ENCODE measurements around the gene PDE4D. TPM values are rescaled to one million over a fixed set of nuclear protein-coding genes. Genes with fewer than 3 reads are reported as not detected.

PDE4D gene
- total RNA-seq, 4 donors from 2014 or later, result 6.0 to 36.2 (median 10.0) TPM

- no peak overlapping the region for H3K4me3 ChIP-seq
- H3K27me3 ChIP-seq, result peaks cover 0 to 4% (median 0%) of the 10 kb centered on the region in 4 donors
- TF ChIP-seq POLR2A (IDR thresholded peaks at IDR 0.05), result no peak
- TF ChIP-seq, protein P1, sequence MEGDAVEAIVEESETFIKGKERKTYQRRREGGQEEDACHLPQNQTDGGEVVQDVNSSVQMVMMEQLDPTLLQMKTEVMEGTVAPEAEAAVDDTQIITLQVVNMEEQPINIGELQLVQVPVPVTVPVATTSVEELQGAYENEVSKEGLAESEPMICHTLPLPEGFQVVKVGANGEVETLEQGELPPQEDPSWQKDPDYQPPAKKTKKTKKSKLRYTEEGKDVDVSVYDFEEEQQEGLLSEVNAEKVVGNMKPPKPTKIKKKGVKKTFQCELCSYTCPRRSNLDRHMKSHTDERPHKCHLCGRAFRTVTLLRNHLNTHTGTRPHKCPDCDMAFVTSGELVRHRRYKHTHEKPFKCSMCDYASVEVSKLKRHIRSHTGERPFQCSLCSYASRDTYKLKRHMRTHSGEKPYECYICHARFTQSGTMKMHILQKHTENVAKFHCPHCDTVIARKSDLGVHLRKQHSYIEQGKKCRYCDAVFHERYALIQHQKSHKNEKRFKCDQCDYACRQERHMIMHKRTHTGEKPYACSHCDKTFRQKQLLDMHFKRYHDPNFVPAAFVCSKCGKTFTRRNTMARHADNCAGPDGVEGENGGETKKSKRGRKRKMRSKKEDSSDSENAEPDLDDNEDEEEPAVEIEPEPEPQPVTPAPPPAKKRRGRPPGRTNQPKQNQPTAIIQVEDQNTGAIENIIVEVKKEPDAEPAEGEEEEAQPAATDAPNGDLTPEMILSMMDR (IDR thresholded peaks at IDR 0.05), result no peak
- peaks cover 0 to 33% (median 5%) of the 10 kb centered on the region in 3 donors for H3K4me1 ChIP-seq
- no peak for DNase-seq
- intact Hi-C loops (cut with DNase I), result no loop called here
- H3K36me3 ChIP-seq, result no peaks in the 10 kb centered on the region
- H3K27ac ChIP-seq, result no peak overlapping the region
- H3K9me3 ChIP-seq, result no peaks in the 10 kb centered on the region
- 19 to 27% methylated on average over 6 of the region's 6 CpGs for WGBS, 2 donors
Measured at GRCh38 chr5:58926541-58926935, 967.0 kb downstream of the PDE4D start.

GRCh38 chr5:58925627-58926540, 967.6 kb downstream of the PDE4D start:
- Histone ChIP-seq H3K36me3 (no peaks in the 10 kb centered on the region), H3K4me3 (no peak overlapping the region), H3K4me1 (peaks cover 0 to 33% (median 5%) of the 10 kb centered on the region in 3 donors), H3K9me3 (no peaks in the 10 kb centered on the region), H3K27ac (no peak overlapping the region), H3K27me3 (peaks cover 0 to 4% (median 0%) of the 10 kb centered on the region in 4 donors)
- 26 to 27% methylated on average over 5 of the region's 5 CpGs for WGBS, 2 donors
- TF ChIP-seq POLR2A (IDR thresholded peaks at IDR 0.05), result no peak
- TF ChIP-seq, protein P1 (IDR thresholded peaks at IDR 0.05), result no peak
- intact Hi-C loops (cut with DNase I), result no loop called here
- no peak for DNase-seq

DNA sequence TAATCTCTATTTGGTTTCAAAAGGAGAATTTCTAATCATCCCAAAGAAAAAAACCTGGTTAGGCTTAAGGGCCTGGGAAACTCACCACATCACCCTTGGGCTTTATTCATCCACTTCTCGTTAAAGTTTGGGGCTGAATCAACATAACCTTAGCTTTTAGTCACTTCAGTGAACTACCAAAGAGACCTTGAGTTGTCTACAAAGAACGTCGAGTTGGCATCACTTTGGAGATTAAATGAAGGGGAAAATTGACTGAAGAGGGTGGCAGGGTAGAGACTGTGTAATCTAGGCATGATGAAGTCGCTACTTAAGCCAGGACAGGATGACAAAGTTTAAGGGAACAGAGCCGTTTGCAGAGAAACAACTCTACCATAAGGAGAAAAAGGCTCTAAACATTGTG, 969.2 kb downstream of the PDE4D start:
- 58 to 59% methylated on average over 5 of the region's 5 CpGs for WGBS, 2 donors
- no peaks in the 10 kb centered on the region for H3K9me3 ChIP-seq
- H3K4me1 ChIP-seq, result peaks cover 0 to 33% (median 5%) of the 10 kb centered on the region in 3 donors
- intact Hi-C loops (cut with DNase I), result no loop called here
- DNase-seq, result no peak
- no peaks in the 10 kb centered on the region for H3K27me3 ChIP-seq
- TF ChIP-seq, protein P1 (IDR thresholded peaks at IDR 0.05), result no peak
- no peak for TF ChIP-seq POLR2A (IDR thresholded peaks at IDR 0.05)
- no peaks in the 10 kb centered on the region for H3K36me3 ChIP-seq
- no peak overlapping the region for H3K27ac ChIP-seq
- no peak overlapping the region for H3K4me3 ChIP-seq

DNA sequence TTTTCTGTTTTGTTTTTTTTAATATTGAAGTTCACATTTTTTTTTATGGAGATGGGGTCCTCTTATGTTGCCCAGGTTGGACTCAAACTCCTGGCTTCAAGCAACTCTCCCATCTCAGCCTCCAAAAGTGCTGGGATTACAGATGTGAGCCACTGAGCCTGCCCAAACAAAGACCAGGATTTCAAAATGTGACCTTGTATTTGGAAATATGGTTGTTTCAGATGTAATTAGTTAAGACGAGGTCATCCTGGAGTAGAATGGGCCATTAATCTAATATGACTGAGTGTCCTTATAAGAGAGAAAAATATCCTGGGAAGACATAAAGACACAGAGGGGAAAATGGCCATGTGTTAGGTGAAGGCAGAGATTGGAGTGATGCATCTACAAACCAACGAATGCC, 970.2 kb downstream of the PDE4D start:
- Histone ChIP-seq H3K4me1 (peaks cover 0 to 33% (median 5%) of the 10 kb centered on the region in 3 donors), H3K4me3 (no peak overlapping the region), H3K36me3 (no peaks in the 10 kb centered on the region), H3K9me3 (no peaks in the 10 kb centered on the region), H3K27me3 (no peaks in the 10 kb centered on the region), H3K27ac (peak overlapping the region in 3 of 4 donors; percentile 71 to 85 (median 72))
- intact Hi-C loops (cut with DNase I), result no loop called here
- TF ChIP-seq POLR2A (IDR thresholded peaks at IDR 0.05), result no peak
- TF ChIP-seq, protein P1 (IDR thresholded peaks at IDR 0.05), result no peak
- no peak for DNase-seq
- WGBS, 2 donors, result 61 to 71% methylated on average over 2 of the region's 2 CpGs

DNA sequence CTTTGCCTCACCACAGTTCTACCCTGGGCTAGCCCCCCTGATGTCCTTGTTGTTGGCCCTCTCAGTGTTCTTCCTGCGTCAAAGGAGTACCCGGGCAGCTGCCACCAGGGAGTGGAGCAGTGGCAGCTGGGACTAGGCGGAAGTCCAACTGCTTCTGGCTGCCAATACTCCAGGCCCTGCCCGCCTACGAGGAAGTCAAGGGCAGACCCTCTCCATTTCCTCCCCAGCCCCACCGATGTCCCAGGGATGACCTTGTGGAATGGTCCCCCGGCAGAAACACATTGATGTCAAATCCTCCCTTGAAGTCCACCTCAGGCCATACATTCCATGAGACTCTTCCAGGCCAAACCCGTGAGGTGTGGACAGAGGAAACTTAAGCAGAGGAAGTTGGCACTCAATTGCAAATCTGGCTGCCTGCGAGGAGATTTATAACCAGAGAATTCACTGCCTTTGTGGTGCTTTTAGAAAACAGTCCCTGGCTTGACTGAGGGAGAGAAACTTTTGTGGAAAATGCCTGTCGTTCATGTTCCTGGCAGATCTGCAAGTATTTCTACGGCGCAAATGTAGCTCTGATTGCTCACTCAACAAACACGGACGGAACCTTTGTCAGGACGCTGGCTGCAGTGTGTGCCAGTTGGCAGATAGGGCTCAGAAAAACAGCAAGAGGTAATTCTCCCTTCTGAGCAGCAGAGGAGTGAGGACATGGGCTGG, 970.9 kb downstream of the PDE4D start:
- intact Hi-C loops (cut with DNase I), result no loop called here
- no peaks in the 10 kb centered on the region for H3K9me3 ChIP-seq
- TF ChIP-seq, protein P1 (IDR thresholded peaks at IDR 0.05), result peak in 1 of 6 experiments; percentile 9
- no peak for TF ChIP-seq POLR2A (IDR thresholded peaks at IDR 0.05)
- H3K4me1 ChIP-seq, result peaks cover 0 to 33% (median 5%) of the 10 kb centered on the region in 3 donors
- no peaks in the 10 kb centered on the region for H3K27me3 ChIP-seq
- H3K4me3 ChIP-seq, result peak overlapping the region in 1 of 4 donors; percentile 26
- H3K36me3 ChIP-seq, result no peaks in the 10 kb centered on the region
- no peak for DNase-seq
- WGBS, 2 donors, result 8 to 58% methylated on average over 8 to 12 of the region's 15 CpGs
- peak overlapping the region; percentile 41 to 85 (median 72) for H3K27ac ChIP-seq

Data from esophagus squamous epithelium (tissue), 5 donors.